Smooth muscle cell (in vitro differentiated cells): ENCODE measurements around the gene ARL5A. TPM values are rescaled to one million over a fixed set of nuclear protein-coding genes. Genes with fewer than 3 reads are reported as not detected.
A peak's percentile ranks its signal among the peaks of the same experiment; 100 is the strongest.

ENCODE experiments used
- DNase-seq: peaks from one replicate; lab custom pipeline; 2025; ENCODE audit not compliant: unreplicated experiment; lab: John Stamatoyannopoulos, UW
- H2AFZ ChIP-seq: fragments of 200-600 bp; sonication (generic); 2 replicates; pipeline ENCODE4 v1.6.0; 2016; ENCODE audit warnings: antibody characterized with exemption, low read depth, mild to moderate bottlenecking
- H3F3A ChIP-seq: fragments of 200-600 bp; sonication (generic); 2 replicates; pipeline ENCODE4 v1.6.0; 2017; ENCODE audit warnings: antibody characterized with exemption, low read depth
- H3K27ac ChIP-seq: fragments of 200-600 bp; sonication (generic); 2 replicates; pipeline ENCODE4 v1.5.1; 2016; ENCODE audit warnings: low read depth, mild to moderate bottlenecking
- H3K27me3 ChIP-seq: fragments of 200-600 bp; sonication (generic); 2 replicates; pipeline ENCODE4 v1.6.1; 2016; ENCODE audit warnings: low read depth, mild to moderate bottlenecking
- H3K36me3 ChIP-seq: fragments of 200-600 bp; sonication (generic); 2 replicates; pipeline ENCODE4 v1.5.1; 2016; ENCODE audit warnings: low read depth
- H3K4me1 ChIP-seq: fragments of 200-600 bp; sonication (generic); 2 replicates; pipeline ENCODE4 v1.5.1; 2016; ENCODE audit warnings: low read depth
- H3K4me2 ChIP-seq: fragments of 200-600 bp; sonication (generic); 2 replicates; pipeline ENCODE4 v1.6.0; 2016; ENCODE audit warnings: mild to moderate bottlenecking
- H3K4me3 ChIP-seq: fragments of 200-600 bp; sonication (generic); 2 replicates; pipeline ENCODE4 v1.5.1; 2016; ENCODE audit warnings: mild to moderate bottlenecking
- H3K79me2 ChIP-seq: fragments of 200-600 bp; sonication (generic); 2 replicates; pipeline ENCODE4 v1.6.0; 2016; ENCODE audit warnings: low read depth, mild to moderate bottlenecking
- H3K9ac ChIP-seq: fragments of 200-600 bp; sonication (generic); 2 replicates; pipeline ENCODE4 v1.6.0; 2016; ENCODE audit warnings: low read depth
- H3K9me3 ChIP-seq: fragments of 200-600 bp; sonication (generic); replicated peaks from 2 replicates; pipeline ENCODE4 v1.5.1; 2016; ENCODE audit warnings: low read depth
- H4K20me1 ChIP-seq: fragments of 200-600 bp; sonication (generic); 2 replicates; pipeline ENCODE4 v1.6.0; 2016; ENCODE audit warnings: low read depth
- WGBS: methylation state at CpG from one replicate; pipeline ENCODE4 v1.1.7; 2016; ENCODE audit warnings: low lambda C conversion rate; 5-methylcytosine and 5-hydroxymethylcytosine counted together
- polyA plus RNA-seq: library from polyadenylated mRNA; unstranded; fragments of >200 nt; fragmentation: Nextera tagmentation; extraction: Ambion mirVana; gene quantifications from 2 replicates; pipeline ENCODE4 v1.2.1, GENCODE V29; 2016
- total RNA-seq: library from RNA; depleted of rRNA; stranded (reverse); fragments of >200 nt; gene quantifications from 2 replicates; pipeline ENCODE4 v1.2.3, GENCODE V29; 2014
- TF ChIP-seq, protein P1 (sequence below): fragments of 200-600 bp; sonication (generic); IDR thresholded peaks from 2 replicates; pipeline ENCODE4 v1.5.1; 2017; ENCODE audit warnings: borderline replicate concordance, mild to moderate bottlenecking, antibody characterized with exemption; ENCODE audit not compliant: insufficient read depth, poor library complexity, severe bottlenecking

ARL5A gene
- total and polyA plus RNA-seq, 2 experiments from 2014 or later, result 24.2 to 81.2 TPM

DNA sequence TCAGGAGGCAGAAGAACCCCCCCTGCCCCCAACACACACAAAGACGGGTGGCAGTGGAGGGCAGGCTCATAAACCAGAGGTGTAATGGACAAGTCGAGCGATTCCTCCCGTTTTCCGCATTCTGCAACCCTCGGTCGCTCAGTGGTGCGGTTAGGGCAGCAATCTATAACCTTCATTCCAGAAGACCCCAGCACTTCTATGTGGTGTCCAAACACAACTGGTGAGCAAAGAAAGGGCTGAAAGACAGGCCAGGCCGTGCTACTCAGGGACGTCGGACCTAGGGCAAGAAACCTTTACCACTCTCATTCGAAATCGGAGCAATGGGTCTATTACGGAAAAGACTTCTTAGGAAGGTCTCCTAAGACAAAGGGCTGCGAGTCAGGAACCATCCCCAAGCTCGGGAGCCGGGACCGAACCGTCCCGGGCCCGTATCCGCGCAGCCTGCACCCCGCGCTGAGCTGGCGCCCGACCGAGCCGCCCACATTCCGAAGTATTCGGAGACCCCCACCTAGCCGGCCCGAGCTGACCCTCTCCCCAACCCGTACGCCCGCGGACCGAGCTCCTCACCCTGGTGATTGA is 568 bp downstream of the ARL5A start:
- H3K27me3 ChIP-seq, result no peaks in the 10 kb centered on the region
- peaks cover 22% of the 10 kb centered on the region for H3K4me1 ChIP-seq
- TF ChIP-seq, protein P1, sequence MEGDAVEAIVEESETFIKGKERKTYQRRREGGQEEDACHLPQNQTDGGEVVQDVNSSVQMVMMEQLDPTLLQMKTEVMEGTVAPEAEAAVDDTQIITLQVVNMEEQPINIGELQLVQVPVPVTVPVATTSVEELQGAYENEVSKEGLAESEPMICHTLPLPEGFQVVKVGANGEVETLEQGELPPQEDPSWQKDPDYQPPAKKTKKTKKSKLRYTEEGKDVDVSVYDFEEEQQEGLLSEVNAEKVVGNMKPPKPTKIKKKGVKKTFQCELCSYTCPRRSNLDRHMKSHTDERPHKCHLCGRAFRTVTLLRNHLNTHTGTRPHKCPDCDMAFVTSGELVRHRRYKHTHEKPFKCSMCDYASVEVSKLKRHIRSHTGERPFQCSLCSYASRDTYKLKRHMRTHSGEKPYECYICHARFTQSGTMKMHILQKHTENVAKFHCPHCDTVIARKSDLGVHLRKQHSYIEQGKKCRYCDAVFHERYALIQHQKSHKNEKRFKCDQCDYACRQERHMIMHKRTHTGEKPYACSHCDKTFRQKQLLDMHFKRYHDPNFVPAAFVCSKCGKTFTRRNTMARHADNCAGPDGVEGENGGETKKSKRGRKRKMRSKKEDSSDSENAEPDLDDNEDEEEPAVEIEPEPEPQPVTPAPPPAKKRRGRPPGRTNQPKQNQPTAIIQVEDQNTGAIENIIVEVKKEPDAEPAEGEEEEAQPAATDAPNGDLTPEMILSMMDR, result no peak
- H3K9ac ChIP-seq, result peak overlapping the region; percentile 94
- no peaks in the 10 kb centered on the region for H3K9me3 ChIP-seq
- H3K4me3 ChIP-seq, result peak overlapping the region; percentile 81
- DNase-seq, result no peak
- peak overlapping the region; percentile 94 for H2AFZ ChIP-seq
- no peaks in the 10 kb centered on the region for H3F3A ChIP-seq
- H3K79me2 ChIP-seq, result peaks cover 56% of the 10 kb centered on the region
- H4K20me1 ChIP-seq, result peaks cover 46% of the 10 kb centered on the region
- H3K36me3 ChIP-seq, result no peaks in the 10 kb centered on the region
- H3K27ac ChIP-seq, result peak overlapping the region; percentile 74
- under 1% methylated on average over 37 of the region's 38 CpGs for WGBS
- peak overlapping the region; percentile 92 for H3K4me2 ChIP-seq

DNA sequence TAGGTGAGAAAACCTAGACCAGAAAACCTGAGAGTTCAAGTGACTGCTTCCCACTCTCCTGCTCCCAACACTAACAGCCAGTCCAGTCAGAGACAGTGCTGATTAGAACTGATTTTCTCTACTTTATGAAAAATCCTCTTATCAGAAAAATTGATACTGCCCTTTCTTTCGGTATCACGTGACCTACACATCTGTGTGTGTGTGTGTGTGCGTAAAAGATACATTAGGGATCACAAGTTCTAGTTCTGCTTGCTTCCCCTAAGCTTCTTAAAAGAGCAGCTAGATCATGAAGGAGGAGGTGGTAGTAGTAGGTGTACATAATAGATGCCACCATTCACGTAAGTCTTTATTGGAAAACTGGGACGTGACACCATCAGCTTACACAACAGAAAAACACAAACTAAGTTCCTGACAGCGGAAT is 1.5 kb downstream of the ARL5A start:
- no peak overlapping the region for H2AFZ ChIP-seq
- H3K27ac ChIP-seq, result peak overlapping the region; percentile 10

DNA sequence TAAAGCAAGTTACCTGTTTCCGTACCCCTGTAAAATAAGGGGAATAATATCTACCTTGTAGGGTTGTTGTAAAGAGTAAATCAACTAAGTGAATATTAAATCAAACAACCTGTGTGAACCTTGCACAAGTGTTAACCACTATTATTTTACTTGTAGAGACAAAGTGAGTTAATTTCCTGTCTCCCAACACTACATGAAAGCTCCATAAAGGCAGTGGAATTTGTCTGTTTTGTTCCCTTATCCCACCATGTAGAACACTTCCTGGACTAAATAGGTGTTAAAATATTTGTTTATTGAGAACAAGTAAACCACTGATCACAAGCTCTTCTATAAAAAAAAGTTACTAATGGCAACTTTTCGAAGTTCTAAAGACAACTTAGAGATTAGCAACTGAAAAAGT is 3.3 kb downstream of the ARL5A start:
- Histone ChIP-seq H3K27ac (peak overlapping the region; percentile 69), H4K20me1 (peaks cover 74% of the 10 kb centered on the region), H3K36me3 (no peaks in the 10 kb centered on the region), H3K4me1 (peaks cover 22% of the 10 kb centered on the region), H3K27me3 (no peaks in the 10 kb centered on the region), H3K4me2 (peak overlapping the region; percentile 92), H2AFZ (no peak overlapping the region), H3K4me3 (no peak overlapping the region), H3K9me3 (no peaks in the 10 kb centered on the region), H3K79me2 (peaks cover 84% of the 10 kb centered on the region), H3F3A (no peaks in the 10 kb centered on the region), H3K9ac (no peak overlapping the region)
- no peak for DNase-seq
- TF ChIP-seq, protein P1, result no peak
- WGBS, result 43% methylated on average over 2 of the region's 2 CpGs

More for the DNA sequence above, 1.5 kb downstream of the ARL5A start:
- Histone ChIP-seq H3K9ac (peak overlapping the region; percentile 94), H3K4me3 (peak overlapping the region; percentile 81), H3K4me2 (peak overlapping the region; percentile 92), H3K79me2 (peaks cover 65% of the 10 kb centered on the region), H3K27me3 (no peaks in the 10 kb centered on the region), H3F3A (no peaks in the 10 kb centered on the region), H3K9me3 (no peaks in the 10 kb centered on the region), H3K4me1 (peaks cover 22% of the 10 kb centered on the region), H3K36me3 (no peaks in the 10 kb centered on the region), H4K20me1 (peaks cover 55% of the 10 kb centered on the region)
- TF ChIP-seq, protein P1, result no peak
- DNase-seq, result no peak
- WGBS, result 41% methylated on average over 6 of the region's 6 CpGs

GRCh38 chr2:151823651-151824050 is 4.6 kb downstream of the ARL5A start:
- H3K4me1 ChIP-seq, result peaks cover 22% of the 10 kb centered on the region
- H3F3A ChIP-seq, result no peaks in the 10 kb centered on the region
- peaks cover 96% of the 10 kb centered on the region for H3K79me2 ChIP-seq
- DNase-seq, result no peak
- H3K27ac ChIP-seq, result peak overlapping the region; percentile 7
- TF ChIP-seq, protein P1, result no peak
- H3K27me3 ChIP-seq, result no peaks in the 10 kb centered on the region
- H3K4me3 ChIP-seq, result no peak overlapping the region
- no peaks in the 10 kb centered on the region for H3K36me3 ChIP-seq
- WGBS, result 63% methylated on average over 6 of the region's 6 CpGs
- no peak overlapping the region for H3K9ac ChIP-seq
- H2AFZ ChIP-seq, result no peak overlapping the region
- peaks cover 86% of the 10 kb centered on the region for H4K20me1 ChIP-seq
- H3K9me3 ChIP-seq, result no peaks in the 10 kb centered on the region
- no peak overlapping the region for H3K4me2 ChIP-seq
